ENCODE measurements around the gene OTOG. TPM values are rescaled to one million over a fixed set of nuclear protein-coding genes. Genes with fewer than 3 reads are reported as not detected.

The OTOG gene
- total RNA-seq, 1 experiment from 2014 or later = not detected

GRCh38 chr11:17588721-17589120, 41.7 kb downstream of the OTOG start:
- CTCF ChIA-PET = no interaction called here
- H3K4me2 ChIP-seq (ENCODE audit: low read length) = no peak overlapping the region
- no peaks in the 10 kb centered on the region for H3K4me1 ChIP-seq (ENCODE audit: insufficient read depth, low read length)
- H3F3A ChIP-seq (ENCODE audit: low read length, unreplicated experiment) = no peaks in the 10 kb centered on the region
- H3K27ac ChIP-seq (ENCODE audit: low read length) = no peak overlapping the region
- no peaks in the 10 kb centered on the region for H3K9me2 ChIP-seq (replicated peaks; ENCODE audit: low read length)
- no peak for TF ChIP-seq EZH2 (IDR thresholded peaks at IDR 0.05; ENCODE audit: low read length, unreplicated experiment)
- no peak for TF ChIP-seq CTCF (conservative IDR thresholded peaks at IDR 0.05; ENCODE audit: low read depth, low read length)
- no peak for TF ChIP-seq EZH2phosphoT487 (IDR thresholded peaks at IDR 0.05; ENCODE audit: borderline replicate concordance, low read length)
- intact Hi-C loops (cut with micrococcal nuclease) = no loop called here
- H3K9me3 ChIP-seq (ENCODE audit: low read length) = no peaks in the 10 kb centered on the region
- POLR2A ChIA-PET (ENCODE audit: unreplicated experiment) = no interaction called here
- no peaks in the 10 kb centered on the region for H4K20me1 ChIP-seq (ENCODE audit: low read length)
- no peaks in the 10 kb centered on the region for H3K79me2 ChIP-seq (ENCODE audit: low read length)
- ATAC-seq (no peak), DNase-seq (no peak)
- H3K4me3 ChIP-seq (ENCODE audit: low read length) = no peak overlapping the region
- H2AFZ ChIP-seq (ENCODE audit: low read length) = no peak overlapping the region
- H3K27me3 ChIP-seq (ENCODE audit: low read length) = peaks cover 69% of the 10 kb centered on the region
- no peaks in the 10 kb centered on the region for H3K36me3 ChIP-seq (ENCODE audit: low read depth, low read length)
- H3K9ac ChIP-seq (ENCODE audit: low read length) = no peak overlapping the region
- BruUV-seq (replicated peaks) = no TSS peak

GRCh38 chr11:17590463-17590862, 43.4 kb downstream of the OTOG start:
- H3K4me2 ChIP-seq (ENCODE audit: low read length) = no peak overlapping the region
- no peaks in the 10 kb centered on the region for H3K9me2 ChIP-seq (replicated peaks; ENCODE audit: low read length)
- ChIA-PET POLR2A (ENCODE audit: unreplicated experiment) (no interaction called here), CTCF (no interaction called here)
- H3K27ac ChIP-seq (ENCODE audit: low read length) = no peak overlapping the region
- H2AFZ ChIP-seq (ENCODE audit: low read length) = no peak overlapping the region
- H3K79me2 ChIP-seq (ENCODE audit: low read length) = no peaks in the 10 kb centered on the region
- H3K9me3 ChIP-seq (ENCODE audit: low read length) = no peaks in the 10 kb centered on the region
- no peaks in the 10 kb centered on the region for H3K4me1 ChIP-seq (ENCODE audit: insufficient read depth, low read length)
- H3K27me3 ChIP-seq (ENCODE audit: low read length) = peaks cover 65% of the 10 kb centered on the region
- H3F3A ChIP-seq (ENCODE audit: low read length, unreplicated experiment) = no peaks in the 10 kb centered on the region
- DNase-seq = no peak
- no peak overlapping the region for H3K9ac ChIP-seq (ENCODE audit: low read length)
- no peak for ATAC-seq
- intact Hi-C loops (cut with micrococcal nuclease) = no loop called here
- H3K4me3 ChIP-seq (ENCODE audit: low read length) = no peak overlapping the region
- no TSS peak for BruUV-seq (replicated peaks)
- no peaks in the 10 kb centered on the region for H4K20me1 ChIP-seq (ENCODE audit: low read length)
- TF ChIP-seq EZH2 (IDR thresholded peaks at IDR 0.05; ENCODE audit: low read length, unreplicated experiment) = no peak
- no peaks in the 10 kb centered on the region for H3K36me3 ChIP-seq (ENCODE audit: low read depth, low read length)

GRCh38 chr11:17591293-17591692, 44.2 kb downstream of the OTOG start:
- Histone ChIP-seq H3K4me2 (ENCODE audit: low read length) (no peak overlapping the region), H3K27me3 (ENCODE audit: low read length) (peaks cover 64% of the 10 kb centered on the region), H3K79me2 (ENCODE audit: low read length) (no peaks in the 10 kb centered on the region), H3K27ac (ENCODE audit: low read length) (no peak overlapping the region), H2AFZ (ENCODE audit: low read length) (no peak overlapping the region), H3K4me1 (ENCODE audit: insufficient read depth, low read length) (no peaks in the 10 kb centered on the region), H3F3A (ENCODE audit: low read length, unreplicated experiment) (no peaks in the 10 kb centered on the region), H3K9me2 (replicated peaks; ENCODE audit: low read length) (no peaks in the 10 kb centered on the region), H3K9ac (ENCODE audit: low read length) (no peak overlapping the region), H4K20me1 (ENCODE audit: low read length) (no peaks in the 10 kb centered on the region), H3K9me3 (ENCODE audit: low read length) (no peaks in the 10 kb centered on the region), H3K36me3 (ENCODE audit: low read depth, low read length) (no peaks in the 10 kb centered on the region), H3K4me3 (ENCODE audit: low read length) (no peak overlapping the region)
- DNase-seq (no peak), ATAC-seq (no peak)
- intact Hi-C loops (cut with micrococcal nuclease) = no loop called here
- ChIA-PET POLR2A (ENCODE audit: unreplicated experiment) (no interaction called here), CTCF (no interaction called here)
- TF ChIP-seq EZH2 (IDR thresholded peaks at IDR 0.05; ENCODE audit: low read length, unreplicated experiment) = no peak
- TF ChIP-seq EZH2phosphoT487 (IDR thresholded peaks at IDR 0.05; ENCODE audit: borderline replicate concordance, low read length) = no peak
- TF ChIP-seq CTCF (conservative IDR thresholded peaks at IDR 0.05; ENCODE audit: low read depth, low read length) = no peak
- no TSS peak for BruUV-seq (replicated peaks)
